K562 (cell line): ENCODE measurements around the gene SH3GLB2. TPM values are rescaled to one million over a fixed set of nuclear protein-coding genes. Genes with fewer than 3 reads are reported as not detected.
A peak's percentile ranks its signal among the peaks of the same experiment; 100 is the strongest.

Experiments
- ATAC-seq: fragments of 200-7000 bp; cut with Tn5 transposase; 3 replicates; pipeline ENCODE4 v1.9.1; 2020; ENCODE audit warnings: moderate library complexity
- BruUV-seq: library from RNA; stranded (reverse); fragments of 400-500 nt; replicated peaks from 2 replicates; lab custom pipeline; 2021; lab: Mats Ljungman, UMichigan
- CTCF ChIA-PET: fragments of 300-600 bp; formaldehyde crosslinking; extraction: SDS; loops from one replicate; lab custom pipeline; 2021; ENCODE audit warnings: low intra/inter-chr PET ratio; lab: Yijun Ruan, JAX
- POLR2A ChIA-PET: fragments of 300-600, 350-650 bp; sonication (Branson Sonifier 250); formaldehyde crosslinking; extraction: SDS; loops from one replicate; lab custom pipeline; 2021; ENCODE audit warnings: antibody characterized with exemption, inconsistent platforms; lab: Yijun Ruan, JAX
- DNase-seq, 4 experiments: peaks; one replicate each; pipeline versions ENCODE4 v3.0.0 to v3.0.0-alpha.2; 2011 to 2018; ENCODE audit warnings: low spot score in 3 of 4, mixed read lengths in 3 of 4; ENCODE audit errors: extremely low read depth in 1 of 4
- FAIRE-seq: peaks from 2 replicates; lab custom pipeline; 2011; peaks lifted over from hg19 to GRCh38; lab: Jason Lieb, UNC
- H2AFZ ChIP-seq: 2 replicates; pipeline ENCODE4 v1.6.0; 2011; ENCODE audit warnings: low read depth, low read length, control low read depth, inconsistent platforms
- H3K27ac ChIP-seq: fragments of 200-600 bp; 3 replicates; pipeline ENCODE4 v1.8.0; 2011; ENCODE audit warnings: low read depth, mild to moderate bottlenecking, control low read depth, inconsistent platforms, low read length, moderate library complexity, mixed read lengths; ENCODE audit errors: extremely low read depth
- H3K27me3 ChIP-seq, 2 experiments: fragments of 300-600 bp in 1 of 2; 2 replicates in 1 of 2; 3 replicates in 1 of 2; pipeline versions ENCODE4 v1.6.0 to v1.8.0; 2011; ENCODE audit warnings: inconsistent platforms in 2 of 2, low read length in 2 of 2, mild to moderate bottlenecking in 1 of 2, mixed read lengths in 1 of 2, moderate library complexity in 1 of 2; ENCODE audit not compliant: control insufficient read depth in 2 of 2, insufficient read depth in 2 of 2
- H3K36me3 ChIP-seq: fragments of 300-600 bp; 3 replicates; pipeline ENCODE4 v1.8.0; 2011; ENCODE audit warnings: mild to moderate bottlenecking, low read length, inconsistent platforms; ENCODE audit not compliant: control insufficient read depth, insufficient read depth
- H3K4me1 ChIP-seq, 2 experiments: fragments of 200-600 bp in 1 of 2; replicated peaks in 1 of 2; 2 replicates in 1 of 2; 3 replicates in 1 of 2; pipeline versions ENCODE4 v1.5.1 to v1.8.0; 2011; ENCODE audit warnings: inconsistent platforms in 2 of 2, low read length in 2 of 2, mild to moderate bottlenecking in 1 of 2, mixed read lengths in 1 of 2, moderate library complexity in 1 of 2; ENCODE audit not compliant: control insufficient read depth in 2 of 2, insufficient read depth in 2 of 2
- H3K4me2 ChIP-seq: 2 replicates; pipeline ENCODE4 v1.6.1; 2011; ENCODE audit warnings: low read length, control low read depth, inconsistent platforms, mixed read lengths; ENCODE audit not compliant: insufficient read depth
- H3K4me3 ChIP-seq: fragments of 200-600 bp; sonication (generic), shearing (Covaris generic); 2 replicates; pipeline ENCODE4 v1.5.1; 2016; ENCODE audit warnings: control low read depth, inconsistent platforms
- H3K79me2 ChIP-seq: fragments of 200-600 bp; 3 replicates; pipeline ENCODE4 v1.8.0; 2011; ENCODE audit warnings: low read length, inconsistent platforms; ENCODE audit not compliant: control insufficient read depth, insufficient read depth
- H3K9ac ChIP-seq, 2 experiments: 2 replicates each; pipeline versions ENCODE4 v1.6.0 to v1.6.1; 2011; ENCODE audit warnings: low read depth in 2 of 2, low read length in 2 of 2, control low read depth in 1 of 2, inconsistent platforms in 1 of 2, mild to moderate bottlenecking in 1 of 2, mixed read lengths in 1 of 2; ENCODE audit not compliant: insufficient read depth in 1 of 2
- H3K9me1 ChIP-seq: one replicate; pipeline ENCODE4 v1.6.0; 2011; ENCODE audit warnings: inconsistent platforms, mild to moderate bottlenecking, low read length, moderate library complexity; ENCODE audit not compliant: control insufficient read depth, insufficient read depth
- H3K9me3 ChIP-seq: replicated peaks from 2 replicates; pipeline ENCODE4 v1.5.1; 2011; ENCODE audit warnings: low read depth, low read length, inconsistent platforms; ENCODE audit not compliant: control insufficient read depth, insufficient read depth
- H4K20me1 ChIP-seq: replicated peaks from 2 replicates; pipeline ENCODE4 v1.6.1; 2011; ENCODE audit warnings: low read length, inconsistent platforms, mixed read lengths; ENCODE audit not compliant: control insufficient read depth, insufficient read depth
- ZNF239 ChIP-seq: fragments of 250-450 bp; sonication (Bioruptor Pico); IDR thresholded peaks from 2 replicates; pipeline ENCODE4 v1.4.0; 2020; ENCODE audit warnings: mild to moderate bottlenecking
- WGBS: fragments of 100-300 bp; shearing (Covaris generic); methylation state at CpG from one replicate; pipeline ENCODE4 v1.1.6; 2016; ENCODE audit warnings: low coverage, mixed read lengths; ENCODE audit not compliant: insufficient coverage; ENCODE audit errors: missing lambda C conversion rate; 5-methylcytosine and 5-hydroxymethylcytosine counted together
- in situ Hi-C: fragments of 300-500 bp; cut with MboI; formaldehyde crosslinking; loops from 4 replicates; pipeline ENCODE4 v1.15.0; 2018; ENCODE audit warnings: inconsistent platforms, mixed read lengths
- intact Hi-C: fragments of 100-400 bp; cut with micrococcal nuclease; formaldehyde crosslinking; loops from 2 replicates; pipeline ENCODE4 v1.14.2; 2022
- polyA plus RNA-seq, 8 experiments: library from polyadenylated mRNA; depleted of rRNA in 4 of 8; stranded (reverse) in 5 of 8; unstranded in 3 of 8; fragments of >200 nt; fragmentation: Nextera tagmentation in 2 of 8; fragmentation: Illumina TruSeq in 1 of 8; extraction: Ambion mirVana in 2 of 8; extraction: Trizol in 1 of 8; gene quantifications; 2 replicates each; pipeline versions ENCODE4 v1.2.1 to v1.2.3, GENCODE V29; 2011 to 2014; ENCODE audit warnings: inconsistent platforms in 1 of 8, missing spikeins in 1 of 8
- total RNA-seq, 7 experiments: library from RNA; depleted of rRNA in 6 of 7; stranded (reverse); fragments of >200 nt in 6 of 7; fragmentation: Illumina TruSeq in 2 of 7; extraction: Trizol in 2 of 7; gene quantifications; 2 replicates each; pipeline versions ENCODE4 v1.2.1 to v1.2.3, GENCODE V29; 2011 to 2021; ENCODE audit warnings: low replicate concordance in 1 of 7
- TF ChIP-seq, protein P1 (sequence below): sonication (generic); formaldehyde crosslinking; IDR thresholded peaks from 2 replicates; pipeline ENCODE4 v1.9.0; 2022; ENCODE audit warnings: mild to moderate bottlenecking, missing genetic modification reagents

The SH3GLB2 gene
- total and polyA plus RNA-seq, 9 of the 15 experiments (the other 6 are each of a cell fraction or from before 2014, with no cell fraction given) = 0.20 to 118 (median 58.8) TPM

DNA sequence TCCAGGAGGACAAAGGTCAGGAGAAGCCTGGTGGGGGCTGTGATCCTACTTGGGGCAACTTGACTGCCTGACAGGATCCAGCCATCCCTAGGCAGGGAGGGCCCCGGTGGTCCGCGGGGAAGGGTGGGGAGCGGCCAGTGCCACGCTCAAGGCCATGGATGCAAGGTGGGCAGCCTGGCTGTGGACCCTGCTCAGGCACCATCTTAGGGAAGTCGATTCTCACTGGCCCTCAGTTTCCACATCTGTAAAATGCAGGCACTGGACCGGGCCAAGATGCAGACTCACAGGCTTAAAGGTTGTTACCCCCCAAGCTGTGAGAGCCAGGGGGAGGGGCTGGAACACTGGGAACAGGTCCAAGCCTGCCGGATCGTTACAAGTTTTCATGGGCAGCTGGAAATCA is 44.0 kb upstream of the SH3GLB2 start:
- Histone ChIP-seq H3K79me2 (peaks cover 16% of the 10 kb centered on the region; the same call in 2 of the 3 replicates), H3K27ac (no peak overlapping the region), H3K36me3 (peaks cover 46% of the 10 kb centered on the region; the same call in 2 of the 3 replicates), H4K20me1 (no peaks in the 10 kb centered on the region), H3K9me3 (no peaks in the 10 kb centered on the region), H3K9ac (peak overlapping the region in 1 of 2 experiments; percentile 64; a peak in 1 of 4 replicates), H3K4me3 (no peak overlapping the region), H2AFZ (no peak overlapping the region), H3K4me1 (peaks cover 44 to 59% of the 10 kb centered on the region in 2 experiments), H3K27me3 (no peaks in the 10 kb centered on the region), H3K4me2 (peak overlapping the region; percentile 34; the same call in 1 of the 2 replicates), H3K9me1 (no peaks in the 10 kb centered on the region)
- BruUV-seq = no TSS peak
- TF ChIP-seq ZNF239 (CRISPR knock-in tag) = no peak
- TF ChIP-seq, protein P1, sequence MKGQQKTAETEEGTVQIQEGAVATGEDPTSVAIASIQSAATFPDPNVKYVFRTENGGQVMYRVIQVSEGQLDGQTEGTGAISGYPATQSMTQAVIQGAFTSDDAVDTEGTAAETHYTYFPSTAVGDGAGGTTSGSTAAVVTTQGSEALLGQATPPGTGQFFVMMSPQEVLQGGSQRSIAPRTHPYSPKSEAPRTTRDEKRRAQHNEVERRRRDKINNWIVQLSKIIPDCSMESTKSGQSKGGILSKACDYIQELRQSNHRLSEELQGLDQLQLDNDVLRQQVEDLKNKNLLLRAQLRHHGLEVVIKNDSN (CRISPR knock-in tag) = 0 out of 2 replicates have a peak, but pooled peaks have one; percentile 2
- intact Hi-C loops = no loop called here
- FAIRE-seq (no peak), ATAC-seq (no peak), DNase-seq (peak in 1 of 4 experiments; percentile 43)
- WGBS = 53% methylated on average over 7 of the region's 9 CpGs
- in situ Hi-C loops = no loop called here
- CTCF ChIA-PET = interaction anchor here (0.7 kb wide), 2 partner anchors 32 to 544 kb away, joined by 3 to 4 read pairs; no protein-coding TSS in a partner anchor
- POLR2A ChIA-PET = interaction anchor here (1.1 to 1.6 kb wide), 2 partner anchors 9 to 22 kb away, joined by 4 to 6 read pairs; partner anchors contain the start of gene DOLPP1
